Neural progenitor cell (in vitro differentiated cells): ENCODE results near the gene MEI1. TPM values are rescaled to one million over a fixed set of nuclear protein-coding genes. Genes with fewer than 3 reads are reported as not detected.

ENCODE experiments used
- DNase-seq: peaks from one replicate; pipeline ENCODE4 v3.0.0-alpha.2; 2016; ENCODE audit warnings: low spot score
- H2AFZ ChIP-seq: fragments of 200-600 bp; sonication (generic); replicated peaks from 2 replicates; pipeline ENCODE4 v1.6.1; 2016; ENCODE audit warnings: antibody characterized with exemption
- H3F3A ChIP-seq: fragments of 200-600 bp; sonication (generic); 2 replicates; pipeline ENCODE4 v1.6.1; 2016; ENCODE audit warnings: antibody characterized with exemption, low read depth
- H3K27ac ChIP-seq: fragments of 200-600 bp; sonication (generic); 2 replicates; pipeline ENCODE4 v1.5.1; 2016; ENCODE audit warnings: mild to moderate bottlenecking
- H3K27me3 ChIP-seq: fragments of 200-600 bp; sonication (generic); 2 replicates; pipeline ENCODE4 v1.6.1; 2016; ENCODE audit warnings: mild to moderate bottlenecking, moderate library complexity
- H3K36me3 ChIP-seq: fragments of 200-600 bp; sonication (generic); 2 replicates; pipeline ENCODE4 v1.5.1; 2016
- H3K4me1 ChIP-seq: fragments of 200-600 bp; sonication (generic); 2 replicates; pipeline ENCODE4 v1.6.1; 2016; ENCODE audit warnings: mixed run types
- H3K4me2 ChIP-seq: fragments of 200-600 bp; sonication (generic); 2 replicates; pipeline ENCODE4 v1.6.1; 2016
- H3K4me3 ChIP-seq: fragments of 200-600 bp; sonication (generic); 2 replicates; pipeline ENCODE4 v1.5.1; 2016
- H3K79me2 ChIP-seq: fragments of 200-600 bp; sonication (generic); 2 replicates; pipeline ENCODE4 v1.6.1; 2016; ENCODE audit warnings: low read depth
- H3K9ac ChIP-seq: fragments of 200-600 bp; sonication (generic); 2 replicates; pipeline ENCODE4 v1.6.1; 2016
- H3K9me3 ChIP-seq: fragments of 200-600 bp; sonication (generic); 2 replicates; pipeline ENCODE4 v1.5.1; 2016; ENCODE audit warnings: low read depth
- H4K20me1 ChIP-seq: fragments of 200-600 bp; sonication (generic); 2 replicates; pipeline ENCODE4 v1.6.1; 2016; ENCODE audit warnings: low read depth
- H3K27ac Mint-ChIP-seq: 3 replicates; pipeline ENCODE4 v1.8.0; 2021; ENCODE audit warnings: mixed read lengths
- H3K27me3 Mint-ChIP-seq: 2 replicates; pipeline ENCODE4 v1.8.0; 2022; ENCODE audit warnings: low read depth, mild to moderate bottlenecking, inconsistent platforms, moderate library complexity, mixed read lengths; ENCODE audit not compliant: insufficient read depth
- H3K36me3 Mint-ChIP-seq: 3 replicates; pipeline ENCODE4 v1.8.0; 2021; ENCODE audit warnings: mixed read lengths
- H3K4me1 Mint-ChIP-seq: 3 replicates; pipeline ENCODE4 v1.8.0; 2021; ENCODE audit warnings: mixed read lengths
- H3K4me3 Mint-ChIP-seq: 3 replicates; pipeline ENCODE4 v1.8.0; 2021; ENCODE audit warnings: mild to moderate bottlenecking, moderate library complexity, mixed read lengths
- H3K9me3 Mint-ChIP-seq: 3 replicates; pipeline ENCODE4 v1.8.0; 2020; ENCODE audit warnings: mixed read lengths
- CTCF ChIP-seq: fragments of 200-600 bp; sonication (generic); IDR thresholded peaks from 2 replicates; pipeline ENCODE4 v1.5.1; 2017; ENCODE audit warnings: antibody characterized with exemption, mild to moderate bottlenecking
- EZH2 ChIP-seq: fragments of 200-600 bp; sonication (generic); IDR thresholded peaks from 2 replicates; pipeline ENCODE4 v1.6.1; 2017; ENCODE audit warnings: antibody characterized with exemption, mild to moderate bottlenecking, moderate library complexity
- EZH2phosphoT487 ChIP-seq: fragments of 200-600 bp; sonication (generic); IDR thresholded peaks from 2 replicates; pipeline ENCODE4 v1.6.1; 2017; ENCODE audit warnings: antibody characterized with exemption
- total RNA-seq: library from RNA; depleted of rRNA; stranded (reverse); fragments of >200 nt; gene quantifications from 2 replicates; pipeline ENCODE4 v1.2.3, GENCODE V29; 2015; ENCODE audit warnings: low replicate concordance

MEI1 gene
- total RNA-seq, 1 donor from 2014 or later, result not detected

- DNase-seq, result no peak
- Histone ChIP-seq H3K9me3 (no peaks in the 10 kb centered on the region), H4K20me1 (peaks cover 6% of the 10 kb centered on the region), H3K4me2 (no peak overlapping the region), H3K79me2 (no peaks in the 10 kb centered on the region), H3K27ac (no peak overlapping the region), H3K4me1 (peaks cover 8% of the 10 kb centered on the region), H3K27me3 (no peaks in the 10 kb centered on the region), H2AFZ (no peak overlapping the region), H3K9ac (no peak overlapping the region), H3F3A (no peaks in the 10 kb centered on the region), H3K4me3 (no peak overlapping the region), H3K36me3 (no peaks in the 10 kb centered on the region)
- Mint-ChIP-seq H3K4me1 (peaks cover 68% of the 10 kb centered on the region), H3K4me3 (peak overlapping the region; percentile 26), H3K27ac (peak overlapping the region; percentile 87), H3K36me3 (peaks cover 14% of the 10 kb centered on the region), H3K9me3 (no peaks in the 10 kb centered on the region), H3K27me3 (peaks cover 5% of the 10 kb centered on the region)
- no peak for TF ChIP-seq EZH2phosphoT487
- TF ChIP-seq EZH2, result no peak
These were observed 126.1 kb downstream of the MEI1 start for GRCh38 chr22:41825376-41825775.

GRCh38 chr22:41826021-41826420, 126.7 kb downstream of the MEI1 start:
- Mint-ChIP-seq H3K4me3 (no peak overlapping the region), H3K27me3 (peaks cover 6% of the 10 kb centered on the region), H3K36me3 (peaks cover 10% of the 10 kb centered on the region), H3K9me3 (no peaks in the 10 kb centered on the region), H3K27ac (peak overlapping the region; percentile 65), H3K4me1 (peaks cover 66% of the 10 kb centered on the region)
- Histone ChIP-seq H3K79me2 (no peaks in the 10 kb centered on the region), H3K4me3 (no peak overlapping the region), H3K4me2 (no peak overlapping the region), H3F3A (peaks cover 2% of the 10 kb centered on the region), H3K4me1 (peaks cover 8% of the 10 kb centered on the region), H3K36me3 (no peaks in the 10 kb centered on the region), H3K9me3 (no peaks in the 10 kb centered on the region), H2AFZ (no peak overlapping the region), H3K9ac (no peak overlapping the region), H4K20me1 (peaks cover 6% of the 10 kb centered on the region), H3K27me3 (no peaks in the 10 kb centered on the region), H3K27ac (no peak overlapping the region)
- DNase-seq, result no peak
- TF ChIP-seq EZH2 (no peak), CTCF (no peak), EZH2phosphoT487 (no peak)

GRCh38 chr22:41826430-41827383, 127.4 kb downstream of the MEI1 start:
- Histone ChIP-seq H3F3A (peaks cover 9% of the 10 kb centered on the region), H3K4me1 (peaks cover 10% of the 10 kb centered on the region), H3K9ac (no peak overlapping the region), H4K20me1 (peaks cover 6% of the 10 kb centered on the region), H3K36me3 (no peaks in the 10 kb centered on the region), H2AFZ (no peak overlapping the region), H3K27me3 (no peaks in the 10 kb centered on the region), H3K4me2 (no peak overlapping the region), H3K9me3 (no peaks in the 10 kb centered on the region), H3K27ac (no peak overlapping the region), H3K4me3 (no peak overlapping the region), H3K79me2 (peaks cover 3% of the 10 kb centered on the region)
- Mint-ChIP-seq H3K27ac (peak overlapping the region; percentile 84), H3K9me3 (no peaks in the 10 kb centered on the region), H3K27me3 (peaks cover 8% of the 10 kb centered on the region), H3K4me1 (peaks cover 69% of the 10 kb centered on the region), H3K4me3 (no peak overlapping the region), H3K36me3 (peaks cover 10% of the 10 kb centered on the region)
- TF ChIP-seq EZH2phosphoT487 (no peak), EZH2 (no peak), CTCF (no peak)
- no peak for DNase-seq

- Histone ChIP-seq H3K79me2 (peaks cover 5% of the 10 kb centered on the region), H3K9ac (no peak overlapping the region), H3K4me2 (no peak overlapping the region), H3K9me3 (no peaks in the 10 kb centered on the region), H2AFZ (no peak overlapping the region), H3K27ac (no peak overlapping the region), H4K20me1 (peaks cover under 1% of the 10 kb centered on the region), H3K4me1 (peaks cover 15% of the 10 kb centered on the region), H3K36me3 (no peaks in the 10 kb centered on the region), H3K4me3 (no peak overlapping the region), H3K27me3 (no peaks in the 10 kb centered on the region), H3F3A (peaks cover 17% of the 10 kb centered on the region)
- Mint-ChIP-seq H3K4me1 (peaks cover 77% of the 10 kb centered on the region), H3K27me3 (peaks cover 10% of the 10 kb centered on the region), H3K27ac (no peak overlapping the region), H3K9me3 (no peaks in the 10 kb centered on the region), H3K4me3 (no peak overlapping the region), H3K36me3 (peaks cover 8% of the 10 kb centered on the region)
- DNase-seq, result no peak
- no peak for TF ChIP-seq CTCF
- no peak for TF ChIP-seq EZH2phosphoT487
- TF ChIP-seq EZH2, result no peak
These were observed 128.4 kb downstream of the MEI1 start for GRCh38 chr22:41827671-41828070.
